ENCODE measurements around the gene FRAS1.

GRCh38 chr4:78254893-78255292, 197.8 kb downstream of the FRAS1 start:
- TF ChIP-seq CTCF (IDR thresholded peaks at IDR 0.05), result no peak
- no peak for TF ChIP-seq POLR2A (IDR thresholded peaks at IDR 0.05)
